ENCODE measurements around the gene MIPOL1. TPM values are rescaled to one million over a fixed set of nuclear protein-coding genes. Genes with fewer than 3 reads are reported as not detected.

Gene MIPOL1
- total and polyA plus RNA-seq, 2 of the 13 experiments (the other 11 are each of a cell fraction or from before 2014, with no cell fraction given): 8.6 to 34.2 TPM

GRCh38 chr14:37584211-37585100 is 386.7 kb downstream of the MIPOL1 start (continued):
- TF ChIP-seq ZNF790 (CRISPR knock-in tag; IDR thresholded peaks at IDR 0.05; ENCODE audit: borderline replicate concordance): no peak
- no peak for TF ChIP-seq ZC3H13 (CRISPR knock-in tag; IDR thresholded peaks at IDR 0.05)
- TF ChIP-seq STAG1 (CRISPR knock-in tag; IDR thresholded peaks at IDR 0.05): no peak
- TF ChIP-seq ZFP62 (CRISPR knock-in tag; IDR thresholded peaks at IDR 0.05): no peak
- no peak for TF ChIP-seq SRSF9 (IDR thresholded peaks at IDR 0.05; ENCODE audit: borderline replicate concordance, insufficient read depth, low read depth, low read length, poor library complexity, severe bottlenecking)
- peak; percentile 42; the same call in 1 of the 2 replicates for TF ChIP-seq ZNF746 (CRISPR knock-in tag; IDR thresholded peaks at IDR 0.05)
- no peak for TF ChIP-seq FOSL2 (CRISPR knock-in tag; IDR thresholded peaks at IDR 0.05)
- TF ChIP-seq NPAS2 (CRISPR knock-in tag; IDR thresholded peaks at IDR 0.05; ENCODE audit: borderline replicate concordance): no peak
- TF ChIP-seq ZNF776 (CRISPR knock-in tag; IDR thresholded peaks at IDR 0.05): no peak
- no peak for TF ChIP-seq HNF1A (IDR thresholded peaks at IDR 0.05; ENCODE audit: low read depth)
- 0 out of 2 replicates have a peak, but pooled peaks have one; percentile 21 for TF ChIP-seq HNF1A (CRISPR knock-in tag; IDR thresholded peaks at IDR 0.05; ENCODE audit: borderline replicate concordance)
- no peak for TF ChIP-seq PPARG (CRISPR knock-in tag; conservative IDR thresholded peaks at IDR 0.05)
- peak; percentile 4 for TF ChIP-seq IKZF4 (CRISPR knock-in tag; IDR thresholded peaks at IDR 0.05; ENCODE audit: borderline replicate concordance, low read depth, not compliant biosample characterization)
- TF ChIP-seq SPEN (CRISPR knock-in tag; IDR thresholded peaks at IDR 0.05; ENCODE audit: low read depth): no peak
- 0 out of 2 replicates have a peak, but pooled peaks have one; percentile 4 for TF ChIP-seq ZHX1 (CRISPR knock-in tag; IDR thresholded peaks at IDR 0.05; ENCODE audit: low read depth)
- 0 out of 2 replicates have a peak, but pooled peaks have one; percentile 37 for TF ChIP-seq ZSCAN25 (CRISPR knock-in tag; IDR thresholded peaks at IDR 0.05)
- no peak for TF ChIP-seq ARNT (IDR thresholded peaks at IDR 0.05)
- no peak for TF ChIP-seq CCDC6 (CRISPR knock-in tag; IDR thresholded peaks at IDR 0.05)
- TF ChIP-seq ZNF607 (CRISPR knock-in tag; IDR thresholded peaks at IDR 0.05; ENCODE audit: borderline replicate concordance): no peak; the same call in 1 of the 2 replicates
- no peak for TF ChIP-seq PLSCR1 (CRISPR knock-in tag; IDR thresholded peaks at IDR 0.05; ENCODE audit: borderline replicate concordance)
- no peak for TF ChIP-seq ZC3H4 (CRISPR knock-in tag; IDR thresholded peaks at IDR 0.05; ENCODE audit: borderline replicate concordance)
